GM23338 (cell line): ENCODE measurements around the gene ZNF493.

Source experiments
- EZH2 ChIP-seq: fragments of 200-600 bp; sonication (generic); IDR thresholded peaks from one replicate; pipeline ENCODE4 v1.8.0; 2017; ENCODE audit warnings: antibody characterized with exemption, mild to moderate bottlenecking, low read depth; ENCODE audit not compliant: unreplicated experiment
- EZH2phosphoT487 ChIP-seq: fragments of 200-600 bp; sonication (generic); IDR thresholded peaks from one replicate; pipeline ENCODE4 v1.8.1; 2018; ENCODE audit warnings: antibody characterized with exemption; ENCODE audit not compliant: unreplicated experiment
- JUNB ChIP-seq: IDR thresholded peaks from one replicate; pipeline ENCODE4 v1.6.1; 2016; ENCODE audit warnings: antibody characterized with exemption; ENCODE audit not compliant: unreplicated experiment
- POLR2AphosphoS5 ChIP-seq: IDR thresholded peaks from 2 replicates; pipeline ENCODE4 v1.6.1; 2016; ENCODE audit warnings: antibody characterized with exemption, low read depth
- ZNF114 ChIP-seq: fragments of 250-450 bp; sonication (Bioruptor Pico); IDR thresholded peaks from 2 replicates; pipeline ENCODE4 v1.5.0; 2020; ENCODE audit warnings: mild to moderate bottlenecking, moderate library complexity
- TF ChIP-seq, protein P1 (sequence below): IDR thresholded peaks from one replicate; pipeline ENCODE4 v1.6.1; 2018; ENCODE audit warnings: antibody characterized with exemption; ENCODE audit not compliant: unreplicated experiment
- TF ChIP-seq, protein P2 (sequence below), 2 experiments: fragments of 200-600 bp in 1 of 2; sonication (generic) in 1 of 2; conservative IDR thresholded peaks; 2 replicates each; pipeline versions ENCODE4 v1.5.1 to v1.6.1; 2016 to 2017; ENCODE audit warnings: antibody characterized with exemption in 2 of 2, low read depth in 2 of 2, mild to moderate bottlenecking in 2 of 2, moderate library complexity in 1 of 2
- TF ChIP-seq, protein P3 (sequence below): IDR thresholded peaks from 2 replicates; pipeline ENCODE4 v1.6.1; 2016; ENCODE audit warnings: antibody characterized with exemption
- TF ChIP-seq, protein P4 (sequence below): fragments of 250-450 bp; sonication (Bioruptor Pico); IDR thresholded peaks from 2 replicates; pipeline ENCODE4 v1.5.0; 2020; ENCODE audit warnings: mild to moderate bottlenecking, moderate library complexity

DNA sequence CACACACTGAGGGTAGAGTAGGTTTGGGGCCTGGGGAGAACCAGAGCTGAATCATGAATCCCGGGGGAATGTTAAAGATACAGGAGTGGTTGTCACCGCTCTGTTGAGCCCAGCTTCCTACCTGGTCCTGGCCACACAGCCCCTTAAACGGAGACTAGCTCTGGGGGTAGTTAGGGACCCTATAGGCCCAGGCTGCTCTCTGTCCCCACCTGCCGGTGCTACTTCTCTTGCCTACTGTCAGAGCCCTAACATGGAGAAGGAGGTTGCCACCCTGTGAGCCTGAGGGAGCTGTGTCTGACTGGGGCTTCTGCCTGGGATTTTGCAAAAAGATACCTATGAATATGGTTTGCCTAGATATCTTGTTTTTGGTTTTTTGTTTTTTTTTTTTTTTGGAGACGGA lies 71.9 kb downstream of the ZNF493 start:
- TF ChIP-seq POLR2AphosphoS5 (no peak), EZH2phosphoT487 (no peak), EZH2 (no peak), JUNB (no peak), ZNF114 (CRISPR knock-in tag) (no peak)
- TF ChIP-seq, protein P1, sequence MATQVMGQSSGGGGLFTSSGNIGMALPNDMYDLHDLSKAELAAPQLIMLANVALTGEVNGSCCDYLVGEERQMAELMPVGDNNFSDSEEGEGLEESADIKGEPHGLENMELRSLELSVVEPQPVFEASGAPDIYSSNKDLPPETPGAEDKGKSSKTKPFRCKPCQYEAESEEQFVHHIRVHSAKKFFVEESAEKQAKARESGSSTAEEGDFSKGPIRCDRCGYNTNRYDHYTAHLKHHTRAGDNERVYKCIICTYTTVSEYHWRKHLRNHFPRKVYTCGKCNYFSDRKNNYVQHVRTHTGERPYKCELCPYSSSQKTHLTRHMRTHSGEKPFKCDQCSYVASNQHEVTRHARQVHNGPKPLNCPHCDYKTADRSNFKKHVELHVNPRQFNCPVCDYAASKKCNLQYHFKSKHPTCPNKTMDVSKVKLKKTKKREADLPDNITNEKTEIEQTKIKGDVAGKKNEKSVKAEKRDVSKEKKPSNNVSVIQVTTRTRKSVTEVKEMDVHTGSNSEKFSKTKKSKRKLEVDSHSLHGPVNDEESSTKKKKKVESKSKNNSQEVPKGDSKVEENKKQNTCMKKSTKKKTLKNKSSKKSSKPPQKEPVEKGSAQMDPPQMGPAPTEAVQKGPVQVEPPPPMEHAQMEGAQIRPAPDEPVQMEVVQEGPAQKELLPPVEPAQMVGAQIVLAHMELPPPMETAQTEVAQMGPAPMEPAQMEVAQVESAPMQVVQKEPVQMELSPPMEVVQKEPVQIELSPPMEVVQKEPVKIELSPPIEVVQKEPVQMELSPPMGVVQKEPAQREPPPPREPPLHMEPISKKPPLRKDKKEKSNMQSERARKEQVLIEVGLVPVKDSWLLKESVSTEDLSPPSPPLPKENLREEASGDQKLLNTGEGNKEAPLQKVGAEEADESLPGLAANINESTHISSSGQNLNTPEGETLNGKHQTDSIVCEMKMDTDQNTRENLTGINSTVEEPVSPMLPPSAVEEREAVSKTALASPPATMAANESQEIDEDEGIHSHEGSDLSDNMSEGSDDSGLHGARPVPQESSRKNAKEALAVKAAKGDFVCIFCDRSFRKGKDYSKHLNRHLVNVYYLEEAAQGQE = no peak
- TF ChIP-seq, protein P2, sequence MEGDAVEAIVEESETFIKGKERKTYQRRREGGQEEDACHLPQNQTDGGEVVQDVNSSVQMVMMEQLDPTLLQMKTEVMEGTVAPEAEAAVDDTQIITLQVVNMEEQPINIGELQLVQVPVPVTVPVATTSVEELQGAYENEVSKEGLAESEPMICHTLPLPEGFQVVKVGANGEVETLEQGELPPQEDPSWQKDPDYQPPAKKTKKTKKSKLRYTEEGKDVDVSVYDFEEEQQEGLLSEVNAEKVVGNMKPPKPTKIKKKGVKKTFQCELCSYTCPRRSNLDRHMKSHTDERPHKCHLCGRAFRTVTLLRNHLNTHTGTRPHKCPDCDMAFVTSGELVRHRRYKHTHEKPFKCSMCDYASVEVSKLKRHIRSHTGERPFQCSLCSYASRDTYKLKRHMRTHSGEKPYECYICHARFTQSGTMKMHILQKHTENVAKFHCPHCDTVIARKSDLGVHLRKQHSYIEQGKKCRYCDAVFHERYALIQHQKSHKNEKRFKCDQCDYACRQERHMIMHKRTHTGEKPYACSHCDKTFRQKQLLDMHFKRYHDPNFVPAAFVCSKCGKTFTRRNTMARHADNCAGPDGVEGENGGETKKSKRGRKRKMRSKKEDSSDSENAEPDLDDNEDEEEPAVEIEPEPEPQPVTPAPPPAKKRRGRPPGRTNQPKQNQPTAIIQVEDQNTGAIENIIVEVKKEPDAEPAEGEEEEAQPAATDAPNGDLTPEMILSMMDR (conservative IDR thresholded peaks at IDR 0.05; ENCODE audit: low read depth in 2 of 2) = peak; percentile 55 to 66
- TF ChIP-seq, protein P3, sequence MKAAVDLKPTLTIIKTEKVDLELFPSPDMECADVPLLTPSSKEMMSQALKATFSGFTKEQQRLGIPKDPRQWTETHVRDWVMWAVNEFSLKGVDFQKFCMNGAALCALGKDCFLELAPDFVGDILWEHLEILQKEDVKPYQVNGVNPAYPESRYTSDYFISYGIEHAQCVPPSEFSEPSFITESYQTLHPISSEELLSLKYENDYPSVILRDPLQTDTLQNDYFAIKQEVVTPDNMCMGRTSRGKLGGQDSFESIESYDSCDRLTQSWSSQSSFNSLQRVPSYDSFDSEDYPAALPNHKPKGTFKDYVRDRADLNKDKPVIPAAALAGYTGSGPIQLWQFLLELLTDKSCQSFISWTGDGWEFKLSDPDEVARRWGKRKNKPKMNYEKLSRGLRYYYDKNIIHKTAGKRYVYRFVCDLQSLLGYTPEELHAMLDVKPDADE = no peak
- TF ChIP-seq, protein P4, sequence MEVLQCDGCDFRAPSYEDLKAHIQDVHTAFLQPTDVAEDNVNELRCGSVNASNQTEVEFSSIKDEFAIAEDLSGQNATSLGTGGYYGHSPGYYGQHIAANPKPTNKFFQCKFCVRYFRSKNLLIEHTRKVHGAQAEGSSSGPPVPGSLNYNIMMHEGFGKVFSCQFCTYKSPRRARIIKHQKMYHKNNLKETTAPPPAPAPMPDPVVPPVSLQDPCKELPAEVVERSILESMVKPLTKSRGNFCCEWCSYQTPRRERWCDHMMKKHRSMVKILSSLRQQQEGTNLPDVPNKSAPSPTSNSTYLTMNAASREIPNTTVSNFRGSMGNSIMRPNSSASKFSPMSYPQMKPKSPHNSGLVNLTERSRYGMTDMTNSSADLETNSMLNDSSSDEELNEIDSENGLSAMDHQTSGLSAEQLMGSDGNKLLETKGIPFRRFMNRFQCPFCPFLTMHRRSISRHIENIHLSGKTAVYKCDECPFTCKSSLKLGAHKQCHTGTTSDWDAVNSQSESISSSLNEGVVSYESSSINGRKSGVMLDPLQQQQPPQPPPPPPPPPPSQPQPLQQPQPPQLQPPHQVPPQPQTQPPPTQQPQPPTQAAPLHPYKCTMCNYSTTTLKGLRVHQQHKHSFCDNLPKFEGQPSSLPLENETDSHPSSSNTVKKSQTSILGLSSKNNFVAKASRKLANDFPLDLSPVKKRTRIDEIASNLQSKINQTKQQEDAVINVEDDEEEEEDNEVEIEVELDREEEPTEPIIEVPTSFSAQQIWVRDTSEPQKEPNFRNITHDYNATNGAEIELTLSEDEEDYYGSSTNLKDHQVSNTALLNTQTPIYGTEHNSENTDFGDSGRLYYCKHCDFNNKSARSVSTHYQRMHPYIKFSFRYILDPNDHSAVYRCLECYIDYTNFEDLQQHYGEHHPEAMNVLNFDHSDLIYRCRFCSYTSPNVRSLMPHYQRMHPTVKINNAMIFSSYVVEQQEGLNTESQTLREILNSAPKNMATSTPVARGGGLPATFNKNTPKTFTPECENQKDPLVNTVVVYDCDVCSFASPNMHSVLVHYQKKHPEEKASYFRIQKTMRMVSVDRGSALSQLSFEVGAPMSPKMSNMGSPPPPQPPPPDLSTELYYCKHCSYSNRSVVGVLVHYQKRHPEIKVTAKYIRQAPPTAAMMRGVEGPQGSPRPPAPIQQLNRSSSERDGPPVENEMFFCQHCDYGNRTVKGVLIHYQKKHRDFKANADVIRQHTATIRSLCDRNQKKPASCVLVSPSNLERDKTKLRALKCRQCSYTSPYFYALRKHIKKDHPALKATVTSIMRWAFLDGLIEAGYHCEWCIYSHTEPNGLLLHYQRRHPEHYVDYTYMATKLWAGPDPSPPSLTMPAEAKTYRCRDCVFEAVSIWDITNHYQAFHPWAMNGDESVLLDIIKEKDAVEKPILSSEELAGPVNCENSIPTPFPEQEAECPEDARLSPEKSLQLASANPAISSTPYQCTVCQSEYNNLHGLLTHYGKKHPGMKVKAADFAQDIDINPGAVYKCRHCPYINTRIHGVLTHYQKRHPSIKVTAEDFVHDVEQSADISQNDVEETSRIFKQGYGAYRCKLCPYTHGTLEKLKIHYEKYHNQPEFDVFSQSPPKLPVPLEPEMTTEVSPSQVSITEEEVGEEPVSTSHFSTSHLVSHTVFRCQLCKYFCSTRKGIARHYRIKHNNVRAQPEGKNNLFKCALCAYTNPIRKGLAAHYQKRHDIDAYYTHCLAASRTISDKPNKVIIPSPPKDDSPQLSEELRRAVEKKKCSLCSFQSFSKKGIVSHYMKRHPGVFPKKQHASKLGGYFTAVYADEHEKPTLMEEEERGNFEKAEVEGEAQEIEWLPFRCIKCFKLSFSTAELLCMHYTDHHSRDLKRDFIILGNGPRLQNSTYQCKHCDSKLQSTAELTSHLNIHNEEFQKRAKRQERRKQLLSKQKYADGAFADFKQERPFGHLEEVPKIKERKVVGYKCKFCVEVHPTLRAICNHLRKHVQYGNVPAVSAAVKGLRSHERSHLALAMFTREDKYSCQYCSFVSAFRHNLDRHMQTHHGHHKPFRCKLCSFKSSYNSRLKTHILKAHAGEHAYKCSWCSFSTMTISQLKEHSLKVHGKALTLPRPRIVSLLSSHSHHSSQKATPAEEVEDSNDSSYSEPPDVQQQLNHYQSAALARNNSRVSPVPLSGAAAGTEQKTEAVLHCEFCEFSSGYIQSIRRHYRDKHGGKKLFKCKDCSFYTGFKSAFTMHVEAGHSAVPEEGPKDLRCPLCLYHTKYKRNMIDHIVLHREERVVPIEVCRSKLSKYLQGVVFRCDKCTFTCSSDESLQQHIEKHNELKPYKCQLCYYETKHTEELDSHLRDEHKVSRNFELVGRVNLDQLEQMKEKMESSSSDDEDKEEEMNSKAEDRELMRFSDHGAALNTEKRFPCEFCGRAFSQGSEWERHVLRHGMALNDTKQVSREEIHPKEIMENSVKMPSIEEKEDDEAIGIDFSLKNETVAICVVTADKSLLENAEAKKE (CRISPR knock-in tag) = no peak
